Measurements from ENCODE around the gene IGFBP7.
A peak's percentile ranks its signal among the peaks of the same experiment; 100 is the strongest.

Gene IGFBP7

DNA sequence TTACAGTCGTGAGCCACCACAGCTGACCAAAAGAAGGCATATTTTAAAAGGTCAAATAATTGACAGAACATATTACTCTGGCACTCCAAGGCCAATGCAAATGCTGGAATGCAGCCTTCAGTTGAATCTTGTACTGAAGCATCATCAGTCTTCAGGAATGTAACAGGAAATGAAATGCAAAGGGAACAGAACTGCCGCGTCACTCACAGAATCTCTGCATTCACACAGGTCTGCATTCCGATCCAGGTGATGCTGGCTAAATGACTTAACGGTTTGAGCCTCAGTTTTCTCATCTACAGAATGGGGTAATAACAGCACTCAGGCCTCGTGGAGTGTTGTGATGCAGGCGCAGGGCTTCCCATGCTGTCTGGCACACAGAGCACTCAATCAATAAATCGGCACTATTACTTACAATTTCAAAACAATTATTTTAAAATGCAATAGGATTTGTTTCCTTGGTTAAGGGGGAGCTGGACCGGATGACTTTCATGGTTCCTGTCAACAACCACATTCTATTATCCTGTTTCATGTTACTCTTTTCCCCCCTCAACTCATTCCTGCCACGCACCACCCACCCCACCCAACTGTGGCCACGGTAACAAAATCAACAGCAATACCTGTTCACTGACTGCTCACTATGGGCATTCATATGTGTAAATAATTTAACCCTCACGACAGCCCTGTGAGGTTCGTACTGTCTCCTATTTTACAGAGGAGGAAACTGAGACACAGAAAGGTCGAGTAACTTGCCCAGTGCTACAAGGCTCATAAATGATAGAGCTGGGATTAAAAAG lies 32.4 kb downstream of the IGFBP7 start:
- TF ChIP-seq, protein P1, sequence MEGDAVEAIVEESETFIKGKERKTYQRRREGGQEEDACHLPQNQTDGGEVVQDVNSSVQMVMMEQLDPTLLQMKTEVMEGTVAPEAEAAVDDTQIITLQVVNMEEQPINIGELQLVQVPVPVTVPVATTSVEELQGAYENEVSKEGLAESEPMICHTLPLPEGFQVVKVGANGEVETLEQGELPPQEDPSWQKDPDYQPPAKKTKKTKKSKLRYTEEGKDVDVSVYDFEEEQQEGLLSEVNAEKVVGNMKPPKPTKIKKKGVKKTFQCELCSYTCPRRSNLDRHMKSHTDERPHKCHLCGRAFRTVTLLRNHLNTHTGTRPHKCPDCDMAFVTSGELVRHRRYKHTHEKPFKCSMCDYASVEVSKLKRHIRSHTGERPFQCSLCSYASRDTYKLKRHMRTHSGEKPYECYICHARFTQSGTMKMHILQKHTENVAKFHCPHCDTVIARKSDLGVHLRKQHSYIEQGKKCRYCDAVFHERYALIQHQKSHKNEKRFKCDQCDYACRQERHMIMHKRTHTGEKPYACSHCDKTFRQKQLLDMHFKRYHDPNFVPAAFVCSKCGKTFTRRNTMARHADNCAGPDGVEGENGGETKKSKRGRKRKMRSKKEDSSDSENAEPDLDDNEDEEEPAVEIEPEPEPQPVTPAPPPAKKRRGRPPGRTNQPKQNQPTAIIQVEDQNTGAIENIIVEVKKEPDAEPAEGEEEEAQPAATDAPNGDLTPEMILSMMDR (IDR thresholded peaks at IDR 0.05; ENCODE audit: low read depth, low read length), result no peak
- H3K4me3 ChIP-seq (replicated peaks in 1 of 2; ENCODE audit: low read depth in 2 of 2, low read length in 2 of 2), result no peak overlapping the region
- DNase-seq (ENCODE audit: low read depth in 2 of 2), result peak; percentile 84 to 98

DNA sequence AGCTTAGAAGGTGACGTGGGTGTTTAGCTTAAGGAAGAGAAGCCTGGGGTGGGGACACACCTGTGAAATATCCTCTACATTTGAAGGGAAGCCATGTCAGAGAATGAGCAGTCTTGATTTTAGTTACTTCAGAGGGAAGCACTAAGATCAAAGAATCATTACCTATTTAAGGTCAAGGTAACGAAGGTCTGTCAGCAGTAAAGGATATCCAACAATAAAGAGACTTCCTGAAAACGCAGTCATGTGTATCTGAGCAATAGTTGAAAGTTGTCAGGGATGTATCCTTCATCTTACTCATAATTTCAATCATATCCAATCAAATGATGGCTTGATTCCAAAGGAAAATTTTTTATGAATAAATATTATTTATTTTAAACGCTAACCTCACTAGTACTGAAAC lies 33.5 kb downstream of the IGFBP7 start:
- DNase-seq (ENCODE audit: low read depth in 2 of 2), result no peak
- TF ChIP-seq, protein P1 (IDR thresholded peaks at IDR 0.05; ENCODE audit: low read depth, low read length), result no peak
- no peak overlapping the region for H3K4me3 ChIP-seq (replicated peaks in 1 of 2; ENCODE audit: low read depth in 2 of 2, low read length in 2 of 2)

DNA sequence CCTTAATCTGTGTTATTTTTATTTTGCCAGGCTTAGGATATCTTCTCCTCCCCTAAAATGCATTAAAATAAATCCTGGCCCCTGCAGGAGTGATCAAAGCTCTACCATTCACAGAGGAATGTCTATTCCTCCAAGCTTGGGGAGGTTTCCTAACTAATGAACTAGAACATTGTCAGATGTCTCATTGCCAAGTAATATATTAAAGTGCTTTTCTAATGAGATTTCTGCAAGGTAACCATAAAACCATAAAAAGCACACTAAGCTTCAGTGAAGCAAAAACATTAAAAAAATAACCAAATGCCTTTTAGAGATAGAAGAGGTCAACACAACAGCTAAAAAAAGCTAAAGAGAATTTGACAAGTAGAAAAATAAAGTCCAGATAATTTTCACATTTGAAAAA lies 34.8 kb downstream of the IGFBP7 start:
- no peak overlapping the region for H3K4me3 ChIP-seq (replicated peaks in 1 of 2; ENCODE audit: low read depth in 2 of 2, low read length in 2 of 2)
- TF ChIP-seq, protein P1 (IDR thresholded peaks at IDR 0.05; ENCODE audit: low read depth, low read length), result no peak
- DNase-seq (ENCODE audit: low read depth in 2 of 2), result no peak

DNA sequence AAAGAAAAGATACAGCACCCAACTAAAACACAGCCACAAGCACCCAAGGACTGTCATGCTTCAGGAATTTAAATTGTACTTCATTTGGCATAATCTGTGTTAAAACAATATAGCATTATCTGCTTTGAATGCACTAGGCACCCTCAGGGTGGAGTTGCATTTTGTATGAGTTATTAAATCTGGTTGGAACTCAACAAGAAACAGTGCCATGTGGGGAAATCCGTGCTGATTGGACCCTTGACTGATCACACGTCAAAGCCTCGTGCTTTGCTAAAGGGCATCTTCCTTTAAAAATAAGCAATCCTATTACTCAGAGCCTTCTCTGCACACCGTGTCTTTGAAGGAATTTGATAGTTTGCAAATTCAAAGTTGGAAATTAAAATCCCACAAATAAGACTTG lies 35.4 kb downstream of the IGFBP7 start:
- DNase-seq (ENCODE audit: low read depth in 2 of 2), result peak; percentile 76 to 93
- no peak overlapping the region for H3K4me3 ChIP-seq (replicated peaks in 1 of 2; ENCODE audit: low read depth in 2 of 2, low read length in 2 of 2)
- TF ChIP-seq, protein P1 (IDR thresholded peaks at IDR 0.05; ENCODE audit: low read depth, low read length), result no peak

DNA sequence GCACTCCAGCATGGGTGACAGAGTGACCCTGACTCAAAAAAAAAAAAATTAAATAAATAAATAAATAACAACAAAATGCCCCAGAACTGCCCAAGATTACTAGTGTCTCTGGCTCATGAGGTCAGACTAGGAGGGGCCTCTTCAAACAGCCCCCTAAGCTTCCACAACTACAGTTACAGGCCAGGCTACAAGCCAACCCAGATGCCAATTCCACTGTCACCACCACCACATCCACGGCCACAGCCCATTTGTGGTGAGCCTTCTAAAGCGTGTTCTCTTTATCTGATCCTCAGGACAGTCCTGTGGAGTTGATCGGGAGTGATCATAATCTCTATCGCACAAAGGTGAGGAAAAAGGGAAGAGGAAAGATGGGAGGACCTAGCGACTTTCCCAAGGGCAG lies 36.6 kb downstream of the IGFBP7 start:
- no peak overlapping the region for H3K4me3 ChIP-seq (replicated peaks in 1 of 2; ENCODE audit: low read depth in 2 of 2, low read length in 2 of 2)
- TF ChIP-seq, protein P1 (IDR thresholded peaks at IDR 0.05; ENCODE audit: low read depth, low read length), result no peak
- DNase-seq (ENCODE audit: low read depth in 2 of 2), result no peak

DNA sequence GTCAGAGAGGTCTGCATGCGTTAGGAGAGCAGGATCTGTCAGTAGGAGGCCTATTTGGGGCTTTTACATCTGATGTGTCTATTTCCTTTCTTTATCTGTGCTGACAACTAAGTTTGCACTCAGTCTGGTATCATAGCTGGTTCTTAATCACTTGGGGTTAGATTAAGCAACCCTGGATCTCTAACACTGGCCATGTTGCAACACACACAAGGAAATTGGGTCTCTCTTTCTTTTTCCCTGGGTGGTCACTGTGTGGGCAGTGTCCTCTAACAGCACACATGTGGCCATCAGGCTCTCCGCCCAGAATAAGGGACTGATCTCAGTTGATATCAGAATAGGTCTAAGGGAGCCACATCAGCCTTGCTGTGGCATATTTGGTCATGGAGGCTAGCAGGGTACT lies 38.9 kb downstream of the IGFBP7 start:
- TF ChIP-seq, protein P1 (IDR thresholded peaks at IDR 0.05; ENCODE audit: low read depth, low read length), result no peak
- peak; percentile 65 to 75 for DNase-seq (ENCODE audit: low read depth in 2 of 2)
- no peak overlapping the region for H3K4me3 ChIP-seq (replicated peaks in 1 of 2; ENCODE audit: low read depth in 2 of 2, low read length in 2 of 2)

DNA sequence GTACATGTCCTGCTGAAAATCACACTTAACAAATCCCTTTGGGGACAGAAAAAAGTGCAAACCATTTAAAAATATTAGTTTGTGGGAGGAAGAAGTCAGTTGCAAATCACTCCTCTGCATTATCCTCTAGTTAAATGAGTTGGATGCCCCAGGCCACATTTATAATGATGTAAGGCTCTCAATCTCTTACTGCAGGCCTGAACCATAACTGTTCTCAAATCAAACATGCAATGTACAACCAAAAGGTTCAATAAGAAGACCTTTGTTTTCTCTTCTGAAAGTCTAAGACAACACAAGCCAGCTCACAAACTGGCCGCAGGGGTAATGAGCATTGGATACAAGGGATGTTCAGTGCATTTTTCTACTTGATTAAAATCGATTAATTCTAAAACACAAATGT lies 39.7 kb downstream of the IGFBP7 start:
- TF ChIP-seq, protein P1 (IDR thresholded peaks at IDR 0.05; ENCODE audit: low read depth, low read length), result no peak
- DNase-seq (ENCODE audit: low read depth in 2 of 2), result no peak
- no peak overlapping the region for H3K4me3 ChIP-seq (replicated peaks in 1 of 2; ENCODE audit: low read depth in 2 of 2, low read length in 2 of 2)
